C4-2B (cell line): ENCODE data around the gene CHRNA1.

Experiments used
- H3K27ac ChIP-seq: fragments of 450-650 bp; 2 replicates; pipeline ENCODE4 v1.5.1; 2017
- CTCF ChIP-seq: fragments of 450-650 bp; conservative IDR thresholded peaks from 2 replicates; pipeline ENCODE4 v1.5.1; 2017; ENCODE audit warnings: mild to moderate bottlenecking
- ZFX ChIP-seq: fragments of 450-650 bp; IDR thresholded peaks from 2 replicates; pipeline ENCODE4 v1.6.1; 2017

The CHRNA1 gene

DNA sequence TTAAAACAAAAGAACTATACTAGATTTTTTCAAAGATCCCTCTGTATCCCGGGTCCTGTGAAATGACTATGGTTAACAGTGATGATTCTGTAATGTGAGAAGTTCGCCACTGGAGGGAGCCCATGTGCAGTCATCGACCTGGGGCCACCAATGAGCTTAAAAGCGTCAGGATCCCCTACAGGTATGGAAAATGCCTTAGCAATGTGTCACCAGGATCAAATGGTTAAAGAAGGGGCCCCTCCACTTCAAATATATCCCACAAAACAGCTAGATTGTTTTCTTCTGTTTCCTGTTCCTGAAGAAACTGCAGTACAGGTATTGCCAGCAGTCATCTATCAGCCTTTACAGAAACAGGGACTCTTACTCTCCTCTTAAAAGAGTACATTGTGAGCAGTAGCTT, 15.3 kb downstream of the CHRNA1 start:
- TF ChIP-seq CTCF (peak; percentile 85), ZFX (no peak)
- H3K27ac ChIP-seq = no peak overlapping the region

DNA sequence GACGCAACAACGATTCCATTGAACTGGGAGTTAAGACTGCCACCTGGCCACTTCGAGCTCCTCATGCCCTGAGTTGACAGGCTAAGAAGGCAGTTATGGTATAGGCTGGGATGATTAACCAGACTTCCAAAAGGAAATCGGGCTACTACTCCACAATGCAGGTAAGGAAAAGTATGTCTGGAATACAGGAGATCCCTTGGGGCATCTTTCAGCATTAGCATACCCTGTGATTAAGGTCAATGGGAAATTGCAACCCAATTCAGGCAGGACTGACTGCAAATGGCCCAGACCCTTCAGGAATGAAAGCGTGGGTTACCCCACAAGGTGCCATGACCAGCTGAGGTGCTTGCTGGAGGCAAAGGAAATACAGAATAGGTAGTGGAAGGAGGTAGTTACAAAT, 19.1 kb downstream of the CHRNA1 start:
- TF ChIP-seq CTCF (no peak), ZFX (no peak)
- H3K27ac ChIP-seq = no peak overlapping the region

DNA sequence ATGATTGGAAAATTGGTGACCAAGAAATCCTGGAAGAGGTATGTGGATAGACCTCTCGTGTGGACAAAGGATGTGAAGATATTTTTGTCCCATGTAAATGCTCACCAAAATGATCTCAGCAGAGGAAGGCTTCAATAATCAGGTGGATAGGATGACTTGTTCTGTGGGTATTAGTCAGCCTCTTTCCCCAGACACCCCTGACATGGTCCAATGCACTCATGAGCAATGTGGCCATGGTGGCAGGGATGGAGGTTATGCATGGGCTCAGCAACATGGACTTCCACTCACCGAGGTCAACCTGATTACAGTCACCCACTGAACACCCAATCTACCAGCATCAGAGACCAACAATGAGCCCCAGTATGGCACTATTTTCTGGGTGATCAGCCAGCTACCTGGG, 20.2 kb downstream of the CHRNA1 start:
- H3K27ac ChIP-seq = no peak overlapping the region
- TF ChIP-seq CTCF (no peak), ZFX (no peak)

DNA sequence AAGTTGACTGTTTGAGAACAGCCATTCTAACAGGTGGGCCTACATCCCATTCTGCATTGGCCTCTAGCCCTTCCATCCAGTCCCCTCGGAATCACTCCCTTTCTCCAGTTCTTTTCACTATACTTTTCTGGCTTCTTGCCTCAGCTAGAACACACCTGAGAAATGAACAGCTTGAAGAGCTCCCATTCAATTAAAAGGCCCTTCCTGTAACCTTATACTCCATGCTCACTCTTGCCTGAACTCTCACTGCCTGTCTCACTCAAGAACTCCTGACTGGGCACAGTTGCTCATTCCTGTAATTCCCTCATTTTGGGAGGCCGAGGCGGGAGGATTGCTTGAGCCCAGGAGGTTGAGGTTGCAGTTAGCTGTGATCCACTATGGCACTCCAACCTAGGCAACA, 23.6 kb downstream of the CHRNA1 start:
- no peak overlapping the region for H3K27ac ChIP-seq
- no peak for TF ChIP-seq CTCF

DNA sequence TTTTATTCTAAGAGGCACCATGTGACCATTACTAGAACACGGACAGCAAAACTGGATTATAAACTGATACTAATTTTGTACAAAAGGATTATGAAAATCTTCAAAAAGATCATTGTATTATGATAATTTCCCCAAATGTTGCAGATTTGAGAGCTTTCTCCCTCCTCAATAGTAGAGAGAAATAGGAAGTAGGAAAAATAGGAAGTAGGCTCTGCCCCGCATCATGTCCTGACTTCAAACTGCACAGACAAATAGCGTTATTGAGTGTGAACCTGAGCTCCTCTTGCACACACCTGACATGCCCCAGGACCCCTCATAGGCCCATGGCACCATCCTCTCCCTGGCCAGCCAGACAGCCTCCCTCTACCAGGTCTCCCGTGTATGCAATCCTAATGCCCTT, 25.4 kb downstream of the CHRNA1 start:
- TF ChIP-seq ZFX (no peak), CTCF (no peak)
- H3K27ac ChIP-seq = no peak overlapping the region

- H3K27ac ChIP-seq = no peak overlapping the region
- no peak for TF ChIP-seq ZFX
- no peak for TF ChIP-seq CTCF
Measured at GRCh38 chr2:174731546-174731945, 32.7 kb downstream of the CHRNA1 start.

DNA sequence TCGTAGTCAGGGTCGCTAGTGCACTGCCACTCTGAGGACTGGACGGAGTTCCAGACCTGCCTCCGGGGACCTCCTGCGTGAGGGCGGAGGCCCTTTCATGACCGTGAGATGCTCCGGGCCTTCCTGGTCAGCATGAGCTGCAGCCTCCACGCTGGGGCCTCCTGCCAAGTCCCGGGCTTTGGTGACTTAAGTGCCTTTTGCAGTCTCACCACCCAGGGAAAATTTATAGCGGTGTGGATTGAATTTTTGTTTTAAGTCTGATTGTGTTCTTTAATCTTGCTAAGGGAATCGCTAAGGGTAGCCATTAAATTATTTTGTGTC, 33.6 kb downstream of the CHRNA1 start:
- no peak overlapping the region for H3K27ac ChIP-seq
- TF ChIP-seq CTCF (no peak), ZFX (no peak)
